ENCODE results near the gene TMEM258. TPM values are rescaled to one million over a fixed set of nuclear protein-coding genes. Genes with fewer than 3 reads are reported as not detected.

The TMEM258 gene
- total RNA-seq, 1 donor = 76.4 TPM

- no peak overlapping the region for H3K4me3 ChIP-seq (ENCODE audit: low read depth, low read length)
- peak; percentile 75 for DNase-seq (ENCODE audit: low read depth)
- peak; percentile 84 for TF ChIP-seq CTCF (IDR thresholded peaks at IDR 0.05; ENCODE audit: insufficient read depth, low read depth, low read length)
Observed at GRCh38 chr11:61776561-61777075, 15.8 kb downstream of the TMEM258 start.

GRCh38 chr11:61775606-61776554, 16.5 kb downstream of the TMEM258 start:
- no peak for TF ChIP-seq CTCF (IDR thresholded peaks at IDR 0.05; ENCODE audit: insufficient read depth, low read depth, low read length)
- DNase-seq (ENCODE audit: low read depth) = no peak
- no peak overlapping the region for H3K4me3 ChIP-seq (ENCODE audit: low read depth, low read length)

- no peak overlapping the region for H3K4me3 ChIP-seq (ENCODE audit: low read depth, low read length)
- no peak for TF ChIP-seq CTCF (IDR thresholded peaks at IDR 0.05; ENCODE audit: insufficient read depth, low read depth, low read length)
- DNase-seq (ENCODE audit: low read depth) = no peak
Observed at GRCh38 chr11:61775106-61775505, 17.3 kb downstream of the TMEM258 start.

DNA sequence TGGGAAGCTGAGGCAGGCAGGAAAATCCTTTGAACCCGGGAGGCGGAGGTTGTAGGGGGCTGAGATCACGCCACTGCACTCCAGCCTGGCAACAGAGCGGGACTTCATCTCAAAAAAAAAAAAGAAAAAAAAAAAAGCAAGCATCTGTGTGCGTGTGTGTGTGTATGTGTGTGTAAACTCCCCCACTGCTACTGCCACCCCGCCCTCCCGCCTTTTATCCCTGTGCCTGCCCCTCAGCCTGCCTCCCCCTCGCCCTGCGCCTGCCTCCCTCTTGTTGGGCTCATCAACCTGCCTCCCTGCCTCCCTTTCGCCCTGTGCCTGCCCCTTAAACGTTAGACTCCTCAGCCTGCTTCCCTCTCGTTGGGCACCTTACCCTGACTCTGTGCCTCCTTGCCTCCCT, 18.0 kb downstream of the TMEM258 start:
- no peak overlapping the region for H3K4me3 ChIP-seq (ENCODE audit: low read depth, low read length)
- no peak for DNase-seq (ENCODE audit: low read depth)
- TF ChIP-seq CTCF (IDR thresholded peaks at IDR 0.05; ENCODE audit: insufficient read depth, low read depth, low read length) = no peak

DNA sequence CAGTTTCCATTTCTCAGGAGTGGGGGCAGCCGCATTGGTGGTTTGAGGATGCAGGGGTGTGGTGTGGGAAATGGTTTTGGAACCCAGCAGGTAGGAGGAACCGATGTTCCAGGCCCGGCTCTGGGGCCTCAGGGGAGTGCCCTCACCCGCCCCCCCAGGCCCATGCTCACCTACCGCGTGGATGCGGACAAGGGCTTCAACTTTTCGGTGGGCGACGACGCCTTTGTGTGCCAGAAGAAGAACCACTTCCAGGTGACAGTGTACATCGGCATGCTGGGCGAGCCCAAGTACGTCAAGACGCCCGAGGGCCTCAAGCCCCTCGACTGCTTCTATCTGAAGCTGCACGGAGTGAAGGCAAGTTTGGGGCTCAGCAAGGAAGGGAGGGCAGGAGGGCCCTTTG, 18.6 kb downstream of the TMEM258 start:
- no peak for TF ChIP-seq CTCF (IDR thresholded peaks at IDR 0.05; ENCODE audit: insufficient read depth, low read depth, low read length)
- no peak for DNase-seq (ENCODE audit: low read depth)
- no peak overlapping the region for H3K4me3 ChIP-seq (ENCODE audit: low read depth, low read length)

DNA sequence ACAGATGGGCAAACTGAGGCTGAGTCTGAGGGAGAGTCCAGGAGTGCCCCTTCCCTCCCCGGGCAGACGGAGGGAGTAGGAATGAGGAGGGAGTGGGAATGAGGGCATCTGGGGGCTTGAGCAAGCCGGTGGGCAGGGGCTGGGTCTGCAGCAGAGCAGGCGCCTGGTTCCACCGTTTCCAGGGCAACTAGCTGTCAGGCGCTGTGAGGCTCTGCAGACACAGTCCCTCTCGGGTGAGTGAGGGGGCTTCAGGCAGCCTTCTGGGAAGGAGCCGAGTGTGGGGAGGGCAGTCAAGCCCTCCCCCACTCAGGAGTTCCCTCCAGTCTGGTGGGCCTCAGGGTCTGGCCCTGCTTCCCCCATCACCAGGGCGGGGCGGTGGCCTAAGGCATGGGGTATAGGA, 19.0 kb downstream of the TMEM258 start:
- no peak overlapping the region for H3K4me3 ChIP-seq (ENCODE audit: low read depth, low read length)
- no peak for DNase-seq (ENCODE audit: low read depth)
- no peak for TF ChIP-seq CTCF (IDR thresholded peaks at IDR 0.05; ENCODE audit: insufficient read depth, low read depth, low read length)

All from fibroblast of villous mesenchyme (primary cell).